Calu3 (cell line): ENCODE data around the gene MPO. TPM values are rescaled to one million over a fixed set of nuclear protein-coding genes. Genes with fewer than 3 reads are reported as not detected.

ENCODE experiments used
- BruUV-seq: library from RNA; stranded (reverse); fragments of 400-500 nt; replicated peaks from 2 replicates; lab custom pipeline; 2021; lab: Mats Ljungman, UMichigan
- CTCF ChIA-PET: fragments of 300-600 bp; sonication (Branson Sonifier 250); formaldehyde crosslinking; loops from one replicate; lab custom pipeline; 2022; ENCODE audit warnings: antibody characterized with exemption; lab: Charles Lee
- DNase-seq: peaks from one replicate; pipeline ENCODE4 v3.0.0; 2022
- H3K27ac Mint-ChIP-seq: one replicate; pipeline ENCODE4 v1.8.0; 2022; ENCODE audit warnings: mixed read lengths; ENCODE audit not compliant: unreplicated experiment
- H3K27me3 Mint-ChIP-seq: one replicate; pipeline ENCODE4 v1.8.0; 2022; ENCODE audit warnings: mixed read lengths; ENCODE audit not compliant: unreplicated experiment
- H3K36me3 Mint-ChIP-seq: one replicate; pipeline ENCODE4 v1.8.0; 2022; ENCODE audit warnings: mild to moderate bottlenecking, moderate library complexity, mixed read lengths; ENCODE audit not compliant: insufficient read depth, unreplicated experiment
- H3K4me1 Mint-ChIP-seq: one replicate; pipeline ENCODE4 v1.8.0; 2022; ENCODE audit warnings: mild to moderate bottlenecking, low read depth, mixed read lengths; ENCODE audit not compliant: unreplicated experiment
- H3K4me3 Mint-ChIP-seq: one replicate; pipeline ENCODE4 v1.8.0; 2022; ENCODE audit warnings: mild to moderate bottlenecking, low read depth, moderate library complexity, mixed read lengths; ENCODE audit not compliant: unreplicated experiment
- H3K9me3 Mint-ChIP-seq: one replicate; pipeline ENCODE4 v1.8.0; 2022; ENCODE audit warnings: low read depth, mixed read lengths; ENCODE audit not compliant: unreplicated experiment
- CTCF ChIP-seq: fragments of 200-600 bp; IDR thresholded peaks from one replicate; pipeline ENCODE4 v1.8.0; 2022; ENCODE audit warnings: antibody characterized with exemption; ENCODE audit not compliant: unreplicated experiment
- intact Hi-C: fragments of 100-400 bp; cut with micrococcal nuclease; formaldehyde crosslinking; loops from one replicate; pipeline ENCODE4 v1.10.0; 2022; ENCODE audit not compliant: unreplicated experiment
- total RNA-seq: library from RNA; stranded (reverse); gene quantifications from 2 replicates; pipeline ENCODE4 v1.2.3, GENCODE V29; 2022

MPO gene
- total RNA-seq, 1 experiment from 2014 or later = not detected

DNA sequence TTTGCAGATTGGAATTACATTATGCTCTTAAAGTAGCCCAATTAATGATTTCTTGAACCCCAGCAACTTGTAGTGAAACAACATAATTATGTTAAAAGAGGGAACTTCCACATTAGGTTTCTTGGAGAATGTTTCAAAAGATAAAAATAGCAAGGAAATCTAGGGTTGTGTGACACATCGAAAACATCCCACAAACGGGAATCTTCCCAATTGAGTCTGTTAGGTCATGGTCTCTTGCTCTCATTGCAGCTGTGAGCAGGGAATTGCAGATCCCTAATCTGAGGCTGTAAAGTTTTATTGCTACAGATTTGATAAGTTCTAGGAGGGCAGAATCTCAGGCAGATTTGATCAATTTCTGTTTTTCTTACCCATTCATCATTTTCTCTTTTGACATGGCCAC lies 49.1 kb downstream of the MPO start:
- no peak overlapping the region for H3K4me3 Mint-ChIP-seq
- no peak for DNase-seq
- intact Hi-C loops = no loop called here
- no peaks in the 10 kb centered on the region for H3K36me3 Mint-ChIP-seq
- peaks cover 82% of the 10 kb centered on the region for H3K27me3 Mint-ChIP-seq
- no peak for TF ChIP-seq CTCF
- H3K4me1 Mint-ChIP-seq = no peaks in the 10 kb centered on the region
- no TSS peak for BruUV-seq
- no peak overlapping the region for H3K27ac Mint-ChIP-seq
- no peaks in the 10 kb centered on the region for H3K9me3 Mint-ChIP-seq
- CTCF ChIA-PET = no interaction called here

DNA sequence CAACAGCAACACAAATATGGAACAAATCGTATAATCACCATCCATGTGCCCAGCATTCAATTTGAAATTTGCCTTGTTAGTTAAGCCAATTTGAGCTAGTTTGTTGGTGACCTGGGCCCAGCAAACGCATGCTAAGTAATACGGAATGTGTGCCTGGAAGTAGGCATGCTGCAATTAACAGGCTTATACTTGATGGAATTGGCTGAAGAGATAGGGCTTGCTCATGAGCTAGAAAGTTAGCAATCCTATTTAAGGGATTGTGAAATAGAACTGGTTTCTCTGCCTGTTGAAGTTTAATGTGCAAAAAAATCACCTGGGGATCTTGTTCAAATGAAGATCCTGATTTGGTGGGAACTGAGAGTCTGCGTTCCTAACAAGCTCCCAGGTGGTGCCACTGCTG lies 50.9 kb downstream of the MPO start:
- H3K27me3 Mint-ChIP-seq = peaks cover 65% of the 10 kb centered on the region
- DNase-seq = no peak
- H3K27ac Mint-ChIP-seq = no peak overlapping the region
- intact Hi-C loops = no loop called here
- CTCF ChIA-PET = no interaction called here
- TF ChIP-seq CTCF = no peak
- BruUV-seq = no TSS peak
- H3K9me3 Mint-ChIP-seq = no peaks in the 10 kb centered on the region
- no peaks in the 10 kb centered on the region for H3K36me3 Mint-ChIP-seq
- H3K4me3 Mint-ChIP-seq = no peak overlapping the region
- peaks cover under 1% of the 10 kb centered on the region for H3K4me1 Mint-ChIP-seq

DNA sequence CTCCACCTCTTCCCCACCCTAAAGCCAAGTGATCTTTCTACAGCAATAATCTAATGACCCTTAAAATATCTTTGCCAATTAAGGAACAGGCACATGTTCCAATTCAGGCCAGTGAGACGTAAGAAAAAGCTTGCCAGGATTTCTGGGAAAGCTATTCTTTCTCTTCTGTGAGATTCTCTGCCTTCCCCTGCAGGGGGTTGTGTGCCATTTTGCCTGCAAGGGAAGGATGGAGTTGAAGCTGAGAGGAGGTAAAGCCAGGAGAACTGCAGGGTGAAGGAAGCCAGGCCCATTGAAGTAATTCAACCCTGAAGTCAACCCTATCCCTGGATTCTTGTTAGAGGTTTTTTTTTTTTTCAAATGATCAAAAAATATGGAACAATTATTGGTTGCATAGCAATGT lies 51.4 kb downstream of the MPO start:
- peaks cover 60% of the 10 kb centered on the region for H3K27me3 Mint-ChIP-seq
- H3K9me3 Mint-ChIP-seq = no peaks in the 10 kb centered on the region
- DNase-seq = no peak
- H3K4me1 Mint-ChIP-seq = peaks cover 5% of the 10 kb centered on the region
- no peak for TF ChIP-seq CTCF
- BruUV-seq = no TSS peak
- intact Hi-C loops = no loop called here
- no peak overlapping the region for H3K4me3 Mint-ChIP-seq
- CTCF ChIA-PET = no interaction called here
- no peaks in the 10 kb centered on the region for H3K36me3 Mint-ChIP-seq
- H3K27ac Mint-ChIP-seq = no peak overlapping the region

GRCh38 chr17:58228679-58229078 lies 52.1 kb downstream of the MPO start:
- Mint-ChIP-seq H3K4me3 (no peak overlapping the region), H3K27me3 (peaks cover 57% of the 10 kb centered on the region), H3K9me3 (no peaks in the 10 kb centered on the region), H3K4me1 (peaks cover 12% of the 10 kb centered on the region), H3K27ac (no peak overlapping the region), H3K36me3 (no peaks in the 10 kb centered on the region)
- no TSS peak for BruUV-seq
- intact Hi-C loops = no loop called here
- no peak for TF ChIP-seq CTCF
- CTCF ChIA-PET = interaction anchor here (0.5 kb wide), 1 partner anchor 38 kb away, joined by 3 read pairs; no protein-coding TSS in a partner anchor
- DNase-seq = no peak
